ENCODE results near the gene TTF1. TPM values are rescaled to one million over a fixed set of nuclear protein-coding genes. Genes with fewer than 3 reads are reported as not detected.

The TTF1 gene
- total and polyA plus RNA-seq, 9 of the 15 experiments (the other 6 are each of a cell fraction or from before 2014, with no cell fraction given), result 9.0 to 18.5 (median 15.8) TPM

- TF ChIP-seq ZNF263 (CRISPR knock-in tag; IDR thresholded peaks at IDR 0.05; ENCODE audit: borderline replicate concordance) (no peak), FOXJ3 (CRISPR knock-in tag; IDR thresholded peaks at IDR 0.05) (no peak), THRA (IDR thresholded peaks at IDR 0.05) (no peak), TEAD2 (tag; IDR thresholded peaks at IDR 0.05) (no peak), RBM22 (IDR thresholded peaks at IDR 0.05; ENCODE audit: low read depth, low read length, poor library complexity, severe bottlenecking) (no peak), NONO (IDR thresholded peaks at IDR 0.05; ENCODE audit: low read depth in 2 of 2, low read length in 1 of 2) (no peak)
These were observed 34.2 kb downstream of the TTF1 start (continued) for GRCh38 chr9:132372177-132373095.

- H3K79me2 ChIP-seq (ENCODE audit: control insufficient read depth, insufficient read depth, low read length), result no peaks in the 10 kb centered on the region
- no peak overlapping the region for H2AFZ ChIP-seq (ENCODE audit: low read depth, low read length)
- no peaks in the 10 kb centered on the region; a peak in 2 of 5 replicates for H3K4me1 ChIP-seq (replicated peaks in 1 of 2; ENCODE audit: control insufficient read depth in 2 of 2, insufficient read depth in 2 of 2, low read length in 2 of 2)
- no TSS peak for BruUV-seq (replicated peaks)
- H3K27me3 ChIP-seq (ENCODE audit: control insufficient read depth in 2 of 2, insufficient read depth in 2 of 2, low read length in 2 of 2), result no peaks in the 10 kb centered on the region
- TF ChIP-seq PKNOX1 (IDR thresholded peaks at IDR 0.05) (peak; percentile 87), ZC3H4 (CRISPR knock-in tag; IDR thresholded peaks at IDR 0.05; ENCODE audit: borderline replicate concordance) (no peak), MEIS2 (IDR thresholded peaks at IDR 0.05; ENCODE audit: partially characterized antibody) (peak; percentile 33)
- no peak for FAIRE-seq
- in situ Hi-C loops (cut with MboI) (no loop called here), intact Hi-C loops (cut with micrococcal nuclease) (no loop called here)
- no peaks in the 10 kb centered on the region for H3K9me3 ChIP-seq (replicated peaks; ENCODE audit: control insufficient read depth, insufficient read depth, low read depth, low read length)
- no peaks in the 10 kb centered on the region for H3K9me1 ChIP-seq (ENCODE audit: control insufficient read depth, insufficient read depth, low read length)
- 27% methylated on average over 4 of the region's 4 CpGs for WGBS (ENCODE audit: insufficient coverage, low coverage, missing lambda C conversion rate)
- H3K27ac ChIP-seq (ENCODE audit: extremely low read depth, low read depth, low read length), result no peak overlapping the region
- no peak for DNase-seq (ENCODE audit: extremely low read depth in 1 of 4, low spot score in 3 of 4)
- POLR2A ChIA-PET, result no interaction called here
- no peak overlapping the region for H3K4me2 ChIP-seq (ENCODE audit: insufficient read depth, low read length)
- no peak overlapping the region for H3K4me3 ChIP-seq
- H4K20me1 ChIP-seq (replicated peaks; ENCODE audit: control insufficient read depth, insufficient read depth, low read length), result no peaks in the 10 kb centered on the region
- no peak for ATAC-seq
- no peak overlapping the region for H3K9ac ChIP-seq (ENCODE audit: insufficient read depth in 1 of 2, low read depth in 2 of 2, low read length in 2 of 2)
- CTCF ChIA-PET (ENCODE audit: low intra/inter-chr PET ratio), result no interaction called here
- H3K36me3 ChIP-seq (ENCODE audit: control insufficient read depth, insufficient read depth, low read length), result peaks cover 7% of the 10 kb centered on the region; the same call in 1 of the 3 replicates
These were observed 36.0 kb downstream of the TTF1 start for GRCh38 chr9:132370592-132370991.

All from K562 (cell line).